ENCODE data around the gene ADIG. TPM values are rescaled to one million over a fixed set of nuclear protein-coding genes. Genes with fewer than 3 reads are reported as not detected.
A peak's percentile ranks its signal among the peaks of the same experiment; 100 is the strongest.

Gene ADIG
- total and polyA plus RNA-seq, 2 of the 13 experiments (the other 11 are each of a cell fraction or from before 2014, with no cell fraction given) = 0.15 TPM; not detected in 1

DNA sequence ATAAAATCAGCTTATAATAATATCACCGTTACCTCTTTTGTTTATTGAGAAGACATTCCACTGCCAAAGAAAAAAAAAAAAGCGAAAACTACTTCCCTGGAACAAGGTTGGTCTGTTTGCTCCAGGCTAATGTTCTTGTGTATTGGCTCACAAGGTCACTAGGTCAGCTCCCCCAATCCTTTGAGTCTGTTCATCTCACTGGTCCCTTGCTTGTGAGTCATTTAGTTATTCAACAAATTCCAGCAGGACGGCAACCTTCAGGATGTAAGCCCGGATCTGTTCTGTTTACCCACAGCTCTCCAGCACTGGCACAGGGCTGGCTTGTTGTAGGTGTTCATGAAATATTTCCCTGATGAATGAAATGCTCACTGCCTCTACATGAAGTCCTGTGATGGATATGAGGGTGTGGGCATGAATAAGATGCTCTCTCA, 23.9 kb downstream of the ADIG start (continued):
- TF ChIP-seq SYNCRIP (IDR thresholded peaks at IDR 0.05; ENCODE audit: insufficient read depth, low read depth, low read length) = no peak
- TF ChIP-seq, protein P1, sequence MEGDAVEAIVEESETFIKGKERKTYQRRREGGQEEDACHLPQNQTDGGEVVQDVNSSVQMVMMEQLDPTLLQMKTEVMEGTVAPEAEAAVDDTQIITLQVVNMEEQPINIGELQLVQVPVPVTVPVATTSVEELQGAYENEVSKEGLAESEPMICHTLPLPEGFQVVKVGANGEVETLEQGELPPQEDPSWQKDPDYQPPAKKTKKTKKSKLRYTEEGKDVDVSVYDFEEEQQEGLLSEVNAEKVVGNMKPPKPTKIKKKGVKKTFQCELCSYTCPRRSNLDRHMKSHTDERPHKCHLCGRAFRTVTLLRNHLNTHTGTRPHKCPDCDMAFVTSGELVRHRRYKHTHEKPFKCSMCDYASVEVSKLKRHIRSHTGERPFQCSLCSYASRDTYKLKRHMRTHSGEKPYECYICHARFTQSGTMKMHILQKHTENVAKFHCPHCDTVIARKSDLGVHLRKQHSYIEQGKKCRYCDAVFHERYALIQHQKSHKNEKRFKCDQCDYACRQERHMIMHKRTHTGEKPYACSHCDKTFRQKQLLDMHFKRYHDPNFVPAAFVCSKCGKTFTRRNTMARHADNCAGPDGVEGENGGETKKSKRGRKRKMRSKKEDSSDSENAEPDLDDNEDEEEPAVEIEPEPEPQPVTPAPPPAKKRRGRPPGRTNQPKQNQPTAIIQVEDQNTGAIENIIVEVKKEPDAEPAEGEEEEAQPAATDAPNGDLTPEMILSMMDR (CRISPR knock-in tag; IDR thresholded peaks at IDR 0.05) = peak; percentile 27
- TF ChIP-seq, protein P2, sequence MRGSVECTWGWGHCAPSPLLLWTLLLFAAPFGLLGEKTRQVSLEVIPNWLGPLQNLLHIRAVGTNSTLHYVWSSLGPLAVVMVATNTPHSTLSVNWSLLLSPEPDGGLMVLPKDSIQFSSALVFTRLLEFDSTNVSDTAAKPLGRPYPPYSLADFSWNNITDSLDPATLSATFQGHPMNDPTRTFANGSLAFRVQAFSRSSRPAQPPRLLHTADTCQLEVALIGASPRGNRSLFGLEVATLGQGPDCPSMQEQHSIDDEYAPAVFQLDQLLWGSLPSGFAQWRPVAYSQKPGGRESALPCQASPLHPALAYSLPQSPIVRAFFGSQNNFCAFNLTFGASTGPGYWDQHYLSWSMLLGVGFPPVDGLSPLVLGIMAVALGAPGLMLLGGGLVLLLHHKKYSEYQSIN (CRISPR knock-in tag; IDR thresholded peaks at IDR 0.05; ENCODE audit: borderline replicate concordance) = no peak
- TF ChIP-seq MXD4 (CRISPR knock-in tag; IDR thresholded peaks at IDR 0.05) = peak; percentile 69
- TF ChIP-seq PRDM10 (CRISPR knock-in tag; IDR thresholded peaks at IDR 0.05; ENCODE audit: low read depth) = peak; percentile 62
- no peak for TF ChIP-seq SIN3B (IDR thresholded peaks at IDR 0.05; ENCODE audit: low read length)
- TF ChIP-seq SP1 (IDR thresholded peaks at IDR 0.05) = no peak
- TF ChIP-seq SP1 (CRISPR knock-in tag; IDR thresholded peaks at IDR 0.05) = peak; percentile 35; the same call in 1 of the 2 replicates
- TF ChIP-seq ZNF296 (CRISPR knock-in tag; conservative IDR thresholded peaks at IDR 0.05) = no peak
- no peak for TF ChIP-seq ZC3H13 (CRISPR knock-in tag; IDR thresholded peaks at IDR 0.05)
- TF ChIP-seq MBNL3 (CRISPR knock-in tag; conservative IDR thresholded peaks at IDR 0.05) = no peak
- peak; percentile 21; the same call in 1 of the 2 replicates for TF ChIP-seq ZKSCAN1 (IDR thresholded peaks at IDR 0.05; ENCODE audit: low read length)
- TF ChIP-seq, protein P3, sequence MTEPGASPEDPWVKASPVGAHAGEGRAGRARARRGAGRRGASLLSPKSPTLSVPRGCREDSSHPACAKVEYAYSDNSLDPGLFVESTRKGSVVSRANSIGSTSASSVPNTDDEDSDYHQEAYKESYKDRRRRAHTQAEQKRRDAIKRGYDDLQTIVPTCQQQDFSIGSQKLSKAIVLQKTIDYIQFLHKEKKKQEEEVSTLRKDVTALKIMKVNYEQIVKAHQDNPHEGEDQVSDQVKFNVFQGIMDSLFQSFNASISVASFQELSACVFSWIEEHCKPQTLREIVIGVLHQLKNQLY (CRISPR knock-in tag; IDR thresholded peaks at IDR 0.05) = peak; percentile 70
- peak; percentile 99 for TF ChIP-seq TEAD3 (CRISPR knock-in tag; optimal IDR thresholded peaks at IDR 0.05; ENCODE audit: borderline replicate concordance)
- peak; percentile 93 for TF ChIP-seq TBL1XR1 (IDR thresholded peaks at IDR 0.05; ENCODE audit: borderline replicate concordance, low read length, partially characterized antibody)
- peak; percentile 74 for TF ChIP-seq ZNF772 (CRISPR knock-in tag; IDR thresholded peaks at IDR 0.05)
- TF ChIP-seq, protein P4, sequence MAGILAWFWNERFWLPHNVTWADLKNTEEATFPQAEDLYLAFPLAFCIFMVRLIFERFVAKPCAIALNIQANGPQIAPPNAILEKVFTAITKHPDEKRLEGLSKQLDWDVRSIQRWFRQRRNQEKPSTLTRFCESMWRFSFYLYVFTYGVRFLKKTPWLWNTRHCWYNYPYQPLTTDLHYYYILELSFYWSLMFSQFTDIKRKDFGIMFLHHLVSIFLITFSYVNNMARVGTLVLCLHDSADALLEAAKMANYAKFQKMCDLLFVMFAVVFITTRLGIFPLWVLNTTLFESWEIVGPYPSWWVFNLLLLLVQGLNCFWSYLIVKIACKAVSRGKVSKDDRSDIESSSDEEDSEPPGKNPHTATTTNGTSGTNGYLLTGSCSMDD (CRISPR knock-in tag; IDR thresholded peaks at IDR 0.05) = no peak
- peak; percentile 88; the same call in 1 of the 2 replicates for TF ChIP-seq RXRA (CRISPR knock-in tag; IDR thresholded peaks at IDR 0.05)
- TF ChIP-seq ZFP82 (CRISPR knock-in tag; IDR thresholded peaks at IDR 0.05; ENCODE audit: borderline replicate concordance) = no peak
- TF ChIP-seq PLRG1 (conservative IDR thresholded peaks at IDR 0.05) = no peak
- TF ChIP-seq ZNF354B (CRISPR knock-in tag; IDR thresholded peaks at IDR 0.05) = no peak
- TF ChIP-seq PCBP1 (IDR thresholded peaks at IDR 0.05; ENCODE audit: borderline replicate concordance, low read depth, low read length) = no peak
- no peak for TF ChIP-seq CENPBD1 (CRISPR knock-in tag; IDR thresholded peaks at IDR 0.05; ENCODE audit: borderline replicate concordance, low read depth)

Data from HepG2 (cell line).